Parathyroid adenoma (tissue), 2 donors: Measurements from ENCODE around the gene VEGFD.
"Not testable (repeated sequence)": the region's sequence is repeated elsewhere in the genome, so short reads cannot be mapped to it uniquely, and the experiment has no call there.

Experiments used
- H2AFZ ChIP-seq: fragments of 300-600 bp; sonication (generic); one replicate; pipeline ENCODE4 v1.7.0; 2017; ENCODE audit warnings: antibody characterized with exemption, mild to moderate bottlenecking
- H3K27ac ChIP-seq: fragments of 300-600 bp; sonication (generic); one replicate; pipeline ENCODE4 v1.7.0; 2017
- H3K27me3 ChIP-seq: fragments of 300-600 bp; sonication (generic); one replicate; pipeline ENCODE4 v1.7.0; 2017; ENCODE audit warnings: low read length; ENCODE audit not compliant: control insufficient read depth, insufficient read depth
- H3K36me3 ChIP-seq: fragments of 300-600 bp; sonication (generic); one replicate; pipeline ENCODE4 v1.7.0; 2017; ENCODE audit warnings: low read length; ENCODE audit not compliant: control insufficient read depth, insufficient read depth
- H3K4me1 ChIP-seq: fragments of 300-600 bp; sonication (generic); one replicate; pipeline ENCODE4 v1.7.0; 2017; ENCODE audit warnings: control low read depth
- H3K4me2 ChIP-seq: fragments of 300-600 bp; sonication (generic); one replicate; pipeline ENCODE4 v1.7.0; 2017; ENCODE audit warnings: low read length
- H3K4me3 ChIP-seq: fragments of 300-600 bp; sonication (generic); one replicate; pipeline ENCODE4 v1.7.0; 2017; ENCODE audit warnings: low read depth, low read length
- H3K79me2 ChIP-seq: fragments of 300-600 bp; sonication (generic); one replicate; pipeline ENCODE4 v1.7.0; 2017; ENCODE audit warnings: control low read depth
- H3K9ac ChIP-seq: fragments of 300-600 bp; sonication (generic); one replicate; pipeline ENCODE4 v1.7.0; 2017; ENCODE audit warnings: mild to moderate bottlenecking
- H3K9me3 ChIP-seq: fragments of 300-600 bp; sonication (generic); one replicate; pipeline ENCODE4 v1.7.0; 2017; ENCODE audit warnings: low read length; ENCODE audit not compliant: control insufficient read depth
- TF ChIP-seq, protein P1 (sequence below): fragments of 300-600 bp; sonication (generic); IDR thresholded peaks from one replicate; pipeline ENCODE4 v1.7.0; 2017; ENCODE audit warnings: antibody characterized with exemption, mild to moderate bottlenecking
- donor health status: primary hyperparathyroidism.

VEGFD gene

DNA sequence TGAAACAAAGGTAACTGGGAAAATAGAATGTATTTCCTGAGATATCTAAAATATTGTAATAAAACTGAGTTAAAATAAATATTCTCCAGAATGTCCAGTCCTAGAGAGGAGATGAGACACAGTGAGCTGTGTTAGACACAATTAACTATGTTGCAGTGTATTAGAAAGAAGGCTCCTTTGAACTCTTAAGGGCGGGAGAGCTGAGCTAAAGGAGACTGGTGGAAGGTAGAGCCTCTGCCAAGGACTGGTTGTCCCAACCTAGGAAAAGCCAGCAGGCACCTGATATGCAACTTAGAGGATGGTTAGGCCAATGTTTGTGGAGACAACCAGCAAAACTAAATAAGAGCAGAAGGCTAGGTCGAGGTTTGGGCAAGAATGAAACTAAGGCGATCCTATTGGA, 73.1 kb downstream of the VEGFD start:
- H3K4me2 ChIP-seq, result no peak overlapping the region
- H3K4me3 ChIP-seq, result no peak overlapping the region
- no peak overlapping the region for H3K27ac ChIP-seq
- H3K79me2 ChIP-seq, result no peaks in the 10 kb centered on the region
- H2AFZ ChIP-seq, result no peak overlapping the region
- no peaks in the 10 kb centered on the region for H3K36me3 ChIP-seq
- TF ChIP-seq, protein P1, sequence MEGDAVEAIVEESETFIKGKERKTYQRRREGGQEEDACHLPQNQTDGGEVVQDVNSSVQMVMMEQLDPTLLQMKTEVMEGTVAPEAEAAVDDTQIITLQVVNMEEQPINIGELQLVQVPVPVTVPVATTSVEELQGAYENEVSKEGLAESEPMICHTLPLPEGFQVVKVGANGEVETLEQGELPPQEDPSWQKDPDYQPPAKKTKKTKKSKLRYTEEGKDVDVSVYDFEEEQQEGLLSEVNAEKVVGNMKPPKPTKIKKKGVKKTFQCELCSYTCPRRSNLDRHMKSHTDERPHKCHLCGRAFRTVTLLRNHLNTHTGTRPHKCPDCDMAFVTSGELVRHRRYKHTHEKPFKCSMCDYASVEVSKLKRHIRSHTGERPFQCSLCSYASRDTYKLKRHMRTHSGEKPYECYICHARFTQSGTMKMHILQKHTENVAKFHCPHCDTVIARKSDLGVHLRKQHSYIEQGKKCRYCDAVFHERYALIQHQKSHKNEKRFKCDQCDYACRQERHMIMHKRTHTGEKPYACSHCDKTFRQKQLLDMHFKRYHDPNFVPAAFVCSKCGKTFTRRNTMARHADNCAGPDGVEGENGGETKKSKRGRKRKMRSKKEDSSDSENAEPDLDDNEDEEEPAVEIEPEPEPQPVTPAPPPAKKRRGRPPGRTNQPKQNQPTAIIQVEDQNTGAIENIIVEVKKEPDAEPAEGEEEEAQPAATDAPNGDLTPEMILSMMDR, result no peak
- no peaks in the 10 kb centered on the region for H3K4me1 ChIP-seq
- H3K27me3 ChIP-seq, result no peaks in the 10 kb centered on the region
- no peak overlapping the region for H3K9ac ChIP-seq
- H3K9me3 ChIP-seq, result no peaks in the 10 kb centered on the region

DNA sequence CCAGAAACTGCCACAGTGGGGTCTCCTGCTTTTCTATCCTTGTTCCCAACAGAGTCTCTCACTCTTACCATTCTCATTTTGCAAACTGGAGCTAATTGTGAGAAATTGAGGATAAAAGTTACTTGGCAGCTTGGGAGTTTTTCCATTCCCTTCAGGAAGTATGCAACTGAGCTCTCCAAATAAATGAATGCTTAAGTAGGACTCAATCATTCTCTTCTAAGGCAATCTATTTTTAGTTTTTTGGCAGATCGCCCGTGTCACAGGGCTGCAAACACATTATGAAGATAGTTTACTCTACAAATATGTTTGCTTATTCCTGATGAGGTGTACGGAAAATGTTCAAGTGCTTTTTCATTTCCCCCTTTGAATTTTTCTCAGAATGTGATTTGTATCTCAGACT, 74.1 kb downstream of the VEGFD start:
- Histone ChIP-seq H3K79me2 (no peaks in the 10 kb centered on the region), H3K4me3 (no peak overlapping the region), H3K36me3 (no peaks in the 10 kb centered on the region), H3K4me2 (no peak overlapping the region), H3K9ac (no peak overlapping the region), H3K4me1 (no peaks in the 10 kb centered on the region), H3K27ac (peak overlapping the region; percentile 16), H3K27me3 (no peaks in the 10 kb centered on the region), H2AFZ (no peak overlapping the region), H3K9me3 (no peaks in the 10 kb centered on the region)
- TF ChIP-seq, protein P1, result no peak

DNA sequence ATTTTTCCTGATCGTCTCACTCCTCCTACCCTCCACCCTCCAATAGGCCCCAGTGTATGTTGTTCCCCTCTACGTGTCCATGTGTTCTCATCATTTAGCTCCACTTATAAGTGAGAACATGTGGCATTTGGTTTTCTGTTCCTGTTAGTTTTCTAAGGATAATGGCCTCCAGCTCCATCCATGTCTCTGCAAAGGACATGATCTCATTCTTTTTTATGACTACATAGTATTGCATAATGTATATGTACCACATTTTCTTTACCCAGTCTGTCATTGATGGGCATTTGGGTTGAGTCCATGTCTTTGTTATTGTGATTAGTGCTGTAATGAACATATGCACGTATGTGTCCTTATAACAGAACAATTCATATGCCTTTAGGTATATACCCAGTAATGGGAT, 78.3 kb downstream of the VEGFD start:
- H3K79me2 ChIP-seq, H3K9me3 ChIP-seq, H2AFZ ChIP-seq, H3K4me1 ChIP-seq, H3K9ac ChIP-seq, H3K27me3 ChIP-seq, H3K27ac ChIP-seq, H3K36me3 ChIP-seq, H3K4me2 ChIP-seq, H3K4me3 ChIP-seq: not testable (repeated sequence)

DNA sequence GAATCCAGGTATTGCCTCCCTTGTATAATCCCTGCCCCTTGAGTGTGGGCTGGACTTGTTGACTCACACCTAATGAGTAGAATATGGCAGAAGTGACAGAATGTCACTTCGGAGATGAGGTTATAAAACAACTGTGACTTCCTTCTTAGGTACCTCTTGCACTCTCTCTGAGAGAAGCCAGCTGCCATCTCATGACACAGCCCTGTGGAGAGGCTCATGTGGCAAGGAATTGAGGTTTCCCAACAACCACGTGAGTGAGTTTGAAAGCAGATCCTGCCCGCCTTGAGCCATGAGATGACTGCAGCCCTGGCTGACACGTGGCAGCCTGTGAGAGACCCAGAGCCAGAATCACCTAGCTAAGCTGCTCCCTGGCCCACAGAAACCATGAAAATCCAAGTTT, 82.3 kb downstream of the VEGFD start:
- H3K4me2 ChIP-seq, result no peak overlapping the region
- no peaks in the 10 kb centered on the region for H3K27me3 ChIP-seq
- TF ChIP-seq, protein P1, result no peak
- H3K9ac ChIP-seq, result no peak overlapping the region
- no peaks in the 10 kb centered on the region for H3K36me3 ChIP-seq
- H3K27ac ChIP-seq, result no peak overlapping the region
- no peaks in the 10 kb centered on the region for H3K4me1 ChIP-seq
- H3K4me3 ChIP-seq, result no peak overlapping the region
- H3K9me3 ChIP-seq, result no peaks in the 10 kb centered on the region
- no peaks in the 10 kb centered on the region for H3K79me2 ChIP-seq
- H2AFZ ChIP-seq, result no peak overlapping the region

DNA sequence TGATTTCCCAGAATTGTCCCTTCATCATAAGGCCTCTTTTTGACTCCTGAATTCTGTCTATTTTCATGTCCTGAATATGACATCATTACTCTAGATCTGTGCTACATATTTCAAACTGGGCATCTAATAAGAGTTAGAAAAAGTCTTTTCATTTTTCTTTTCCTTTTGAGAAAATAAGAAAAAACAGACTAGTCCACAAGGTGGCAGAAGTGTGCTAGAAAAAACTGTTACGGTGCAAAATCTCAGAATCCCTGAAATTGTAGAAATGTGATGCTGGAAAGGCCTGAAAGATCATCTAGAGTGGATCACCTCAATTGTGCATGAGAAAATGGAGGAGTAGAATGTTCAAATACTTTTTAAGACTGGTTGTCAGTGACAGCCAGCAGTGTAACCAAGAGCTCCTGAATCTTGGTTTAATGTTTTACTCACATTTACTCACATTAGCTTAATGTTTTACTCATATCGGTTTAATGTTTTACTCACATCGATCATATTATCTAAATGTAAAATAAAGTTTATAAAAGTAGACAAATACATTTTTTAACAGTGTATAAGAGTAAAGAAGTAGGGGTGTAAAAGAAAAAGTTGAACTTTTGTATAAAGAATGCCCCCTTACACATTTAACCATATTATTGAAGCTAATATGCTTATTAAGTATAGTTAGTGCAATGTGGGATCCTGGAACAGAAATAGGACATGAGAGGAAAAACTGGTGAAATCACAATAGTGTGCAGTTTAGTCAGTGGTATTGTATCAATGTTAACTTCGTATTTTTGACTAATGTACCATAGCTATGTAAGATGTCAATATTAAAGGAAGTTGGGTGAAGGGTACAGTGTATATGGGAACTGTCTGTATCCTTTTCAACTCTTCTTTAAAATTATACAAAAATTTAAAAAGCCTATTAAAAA, 84.0 kb downstream of the VEGFD start:
- no peaks in the 10 kb centered on the region for H3K4me1 ChIP-seq
- no peak overlapping the region for H3K4me2 ChIP-seq
- no peaks in the 10 kb centered on the region for H3K9me3 ChIP-seq
- H3K27ac ChIP-seq, result no peak overlapping the region
- TF ChIP-seq, protein P1, result peak; percentile 35
- H3K79me2 ChIP-seq, result no peaks in the 10 kb centered on the region
- no peaks in the 10 kb centered on the region for H3K36me3 ChIP-seq
- H3K9ac ChIP-seq, result no peak overlapping the region
- H3K27me3 ChIP-seq, result no peaks in the 10 kb centered on the region
- no peak overlapping the region for H2AFZ ChIP-seq
- no peak overlapping the region for H3K4me3 ChIP-seq
